Thymus (tissue), 11 donors: ENCODE data around the gene C1QBP. TPM values are rescaled to one million over a fixed set of nuclear protein-coding genes. Genes with fewer than 3 reads are reported as not detected.
A peak's percentile ranks its signal among the peaks of the same experiment; 100 is the strongest.
"Not testable (repeated sequence)": the region's sequence is repeated elsewhere in the genome, so short reads cannot be mapped to it uniquely, and the experiment has no call there.

Source experiments
- DNase-seq, 9 donors: peaks; one replicate each; pipeline ENCODE4 v3.0.0-alpha.2; 2013; ENCODE audit warnings: low spot score in 9 of 9, low read depth in 6 of 9, missing footprints in 1 of 9
- H3K27ac ChIP-seq, 2 donors: one replicate each; pipeline ENCODE4 v1.5.1; 2013; ENCODE audit warnings: control low read depth in 1 of 2, low read depth in 1 of 2, low read length in 1 of 2, mild to moderate bottlenecking in 1 of 2, moderate library complexity in 1 of 2
- H3K27me3 ChIP-seq, 2 donors: one replicate each; pipeline ENCODE4 v1.5.1; 2013; ENCODE audit warnings: low read length in 1 of 2; ENCODE audit not compliant: control insufficient read depth in 2 of 2, insufficient read depth in 1 of 2
- H3K36me3 ChIP-seq, 2 donors: one replicate each; pipeline ENCODE4 v1.5.1; 2013; ENCODE audit warnings: low read length in 1 of 2, mild to moderate bottlenecking in 1 of 2, moderate library complexity in 1 of 2; ENCODE audit not compliant: control insufficient read depth in 2 of 2, insufficient read depth in 2 of 2
- H3K4me1 ChIP-seq, 2 donors: one replicate each; pipeline ENCODE4 v1.5.1; 2013; ENCODE audit warnings: low read length in 2 of 2; ENCODE audit not compliant: control insufficient read depth in 2 of 2, insufficient read depth in 2 of 2
- H3K4me3 ChIP-seq, 2 donors: one replicate each; pipeline ENCODE4 v1.5.1; 2013; ENCODE audit warnings: low read length in 2 of 2, control low read depth in 1 of 2, mild to moderate bottlenecking in 1 of 2
- H3K9me3 ChIP-seq, 2 donors: one replicate each; pipeline ENCODE4 v1.5.1; 2013; ENCODE audit warnings: low read length in 1 of 2, mild to moderate bottlenecking in 1 of 2; ENCODE audit not compliant: control insufficient read depth in 2 of 2, insufficient read depth in 1 of 2
- WGBS: extraction: QIAGEN DNeasy Blood & Tissue Kit; methylation state at CpG from one replicate; pipeline ENCODE4 v1.1.7; 2013; 5-methylcytosine and 5-hydroxymethylcytosine counted together
- polyA plus RNA-seq: library from polyadenylated mRNA; stranded (reverse); fragments of 200-250 nt; gene quantifications from one replicate; pipeline ENCODE4 v1.2.3, GENCODE V29; 2013
- total RNA-seq: library from RNA; stranded (reverse); fragments of 120-200 nt; gene quantifications from one replicate; pipeline ENCODE4 v1.2.4, GENCODE V29; 2013
- donor health status: healthy.

C1QBP gene
- total and polyA plus RNA-seq, 2 donors = 95.1 to 246 TPM

DNA sequence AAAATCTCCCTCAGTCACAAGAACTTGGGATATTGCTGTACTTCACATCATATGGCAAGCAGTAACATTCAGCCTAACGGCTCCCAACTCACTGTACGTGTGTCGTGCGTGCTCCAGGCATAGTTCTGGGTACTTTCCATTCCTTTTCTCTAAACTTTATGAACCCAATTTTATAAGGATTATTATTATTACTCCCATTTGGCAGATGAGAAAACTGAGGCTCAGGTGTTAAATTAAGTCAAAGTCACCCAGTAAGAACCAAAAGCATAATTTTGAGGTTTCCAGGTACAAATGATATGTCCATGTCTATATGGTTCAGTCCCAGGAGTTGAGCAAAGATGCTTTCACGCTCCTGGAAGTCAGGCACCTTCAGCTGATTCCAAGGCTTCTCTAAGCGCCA lies 4.8 kb upstream of the C1QBP start:
- H3K27me3 ChIP-seq = no peaks in the 10 kb centered on the region
- no peaks in the 10 kb centered on the region for H3K9me3 ChIP-seq
- H3K36me3 ChIP-seq = peaks cover 37 to 41% of the 10 kb centered on the region in 2 donors
- peaks cover 0 to 4% of the 10 kb centered on the region in 2 donors for H3K4me1 ChIP-seq
- H3K4me3 ChIP-seq = no peak overlapping the region
- no peak overlapping the region for H3K27ac ChIP-seq
- no peak for DNase-seq
- 98% methylated on average over 6 of the region's 6 CpGs for WGBS

DNA sequence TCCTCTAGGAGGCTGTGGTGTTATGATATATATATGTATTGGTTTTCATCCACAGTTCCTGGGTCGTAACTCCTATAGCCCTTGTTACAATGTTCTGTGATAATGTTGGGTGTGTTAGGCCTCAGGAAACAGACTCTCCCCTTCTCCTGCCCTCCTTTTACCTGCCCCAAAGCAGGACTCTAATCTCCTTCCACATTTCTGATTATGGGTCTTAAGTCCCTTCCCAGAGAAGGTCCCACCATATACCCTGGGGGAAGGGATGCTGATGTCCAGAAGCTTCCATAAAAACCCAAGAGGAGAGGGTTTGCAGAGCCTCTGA lies 450 bp upstream of the C1QBP start:
- Histone ChIP-seq H3K27me3 (no peaks in the 10 kb centered on the region), H3K36me3 (peaks cover 17 to 40% of the 10 kb centered on the region in 2 donors), H3K4me1 (peaks cover 4 to 12% of the 10 kb centered on the region in 2 donors), H3K9me3 (no peaks in the 10 kb centered on the region), H3K27ac (peak overlapping the region; percentile 69 to 74), H3K4me3 (peak overlapping the region; percentile 66 to 80)
- DNase-seq = no peak
- whole genome bisulfite sequencing = 36% methylated on average over 1 of the region's 1 CpG

DNA sequence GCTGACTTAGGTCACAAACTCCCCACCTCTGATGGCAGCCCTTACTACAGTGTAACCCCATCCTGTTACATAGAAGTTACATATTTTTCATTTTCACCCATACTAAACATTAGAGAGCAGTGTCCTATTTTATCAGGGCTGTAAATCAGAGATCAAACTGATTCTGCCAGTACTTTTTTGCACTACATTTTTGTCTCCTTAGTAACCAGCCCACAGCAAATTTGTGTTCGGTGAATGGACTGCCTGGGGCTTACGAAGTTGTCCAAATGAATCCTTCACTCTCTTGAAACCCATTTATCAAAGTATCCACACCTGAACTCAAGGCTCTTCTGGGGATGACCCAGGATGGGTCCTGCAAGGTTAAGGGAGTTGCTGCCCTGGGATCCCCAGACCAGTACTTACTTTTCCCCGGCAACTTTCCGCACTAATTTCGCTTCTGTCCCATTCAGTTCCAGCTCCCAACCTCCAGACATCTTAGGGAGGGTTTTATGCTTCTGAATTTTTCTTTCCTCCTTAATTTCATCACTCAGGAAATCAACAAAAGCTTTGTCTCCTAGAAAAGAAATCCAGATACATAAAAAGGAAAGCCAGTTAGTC lies 1.1 kb downstream of the C1QBP start:
- H3K27me3 ChIP-seq = no peaks in the 10 kb centered on the region
- 88% methylated on average over 5 of the region's 5 CpGs for WGBS
- H3K27ac ChIP-seq = no peak overlapping the region
- peaks cover 4 to 12% of the 10 kb centered on the region in 2 donors for H3K4me1 ChIP-seq
- no peaks in the 10 kb centered on the region for H3K9me3 ChIP-seq
- no peak for DNase-seq
- H3K36me3 ChIP-seq = peaks cover 21 to 40% of the 10 kb centered on the region in 2 donors
- H3K4me3 ChIP-seq = peak overlapping the region; percentile 66 to 80

DNA sequence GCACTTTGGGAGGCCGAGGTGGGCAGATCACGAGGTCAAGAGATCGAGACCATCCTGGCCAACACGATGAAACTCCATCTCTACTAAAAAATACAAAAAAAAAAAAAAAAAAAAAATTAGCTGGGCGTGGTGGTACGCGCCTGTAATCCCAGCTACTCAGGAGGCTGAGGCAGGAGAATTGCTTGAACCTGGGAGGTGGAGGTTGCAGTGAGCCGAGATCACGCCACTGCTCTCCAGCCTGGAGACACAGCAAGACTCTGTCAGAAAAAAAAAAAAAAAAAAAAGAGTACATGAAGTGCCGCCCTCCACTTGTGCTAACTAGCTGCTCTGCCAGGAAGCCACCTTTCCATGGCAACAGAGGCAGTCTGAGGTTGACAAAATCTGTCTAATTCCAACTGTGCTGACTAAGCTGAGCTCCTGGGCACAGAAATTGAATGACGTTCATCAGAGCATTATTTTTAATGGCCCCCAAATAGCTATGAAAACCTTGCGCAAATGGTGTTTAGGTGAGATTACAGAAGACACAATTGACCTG lies 3.1 kb downstream of the C1QBP start:
- not testable (repeated sequence) for H3K4me3 ChIP-seq, H3K27ac ChIP-seq, H3K9me3 ChIP-seq, H3K27me3 ChIP-seq
- DNase-seq = peak in 1 of 9 donors; percentile 10
- Histone ChIP-seq H3K36me3 (peaks cover 40 to 52% of the 10 kb centered on the region in 2 donors), H3K4me1 (peaks cover 4 to 12% of the 10 kb centered on the region in 2 donors)
- WGBS = 92% methylated on average over 10 of the region's 12 CpGs

DNA sequence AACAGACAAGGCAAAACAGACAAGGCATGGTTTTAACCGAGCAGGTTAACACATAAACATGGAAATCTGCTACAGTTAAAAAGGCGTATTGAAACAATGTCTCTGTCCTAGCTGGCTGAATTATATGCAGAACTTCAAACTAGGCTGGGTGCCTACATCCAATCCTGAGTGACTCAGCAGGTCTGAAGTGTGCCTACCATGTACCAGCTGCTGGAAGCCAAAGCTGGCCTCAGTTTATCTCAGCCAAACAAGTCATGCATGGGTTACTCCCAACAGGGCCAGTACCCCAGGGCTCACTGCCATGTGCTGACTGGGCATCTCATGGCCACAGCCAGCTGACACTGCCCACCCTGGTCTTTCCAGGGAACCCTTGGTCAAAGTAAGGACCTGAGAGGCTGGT lies 4.0 kb downstream of the C1QBP start:
- H3K9me3 ChIP-seq = no peaks in the 10 kb centered on the region
- peaks cover 48 to 61% of the 10 kb centered on the region in 2 donors for H3K36me3 ChIP-seq
- H3K27ac ChIP-seq = no peak overlapping the region
- H3K27me3 ChIP-seq = no peaks in the 10 kb centered on the region
- DNase-seq = no peak
- H3K4me3 ChIP-seq = no peak overlapping the region
- WGBS = 98% methylated on average over 2 of the region's 2 CpGs
- peaks cover 4 to 12% of the 10 kb centered on the region in 2 donors for H3K4me1 ChIP-seq

DNA sequence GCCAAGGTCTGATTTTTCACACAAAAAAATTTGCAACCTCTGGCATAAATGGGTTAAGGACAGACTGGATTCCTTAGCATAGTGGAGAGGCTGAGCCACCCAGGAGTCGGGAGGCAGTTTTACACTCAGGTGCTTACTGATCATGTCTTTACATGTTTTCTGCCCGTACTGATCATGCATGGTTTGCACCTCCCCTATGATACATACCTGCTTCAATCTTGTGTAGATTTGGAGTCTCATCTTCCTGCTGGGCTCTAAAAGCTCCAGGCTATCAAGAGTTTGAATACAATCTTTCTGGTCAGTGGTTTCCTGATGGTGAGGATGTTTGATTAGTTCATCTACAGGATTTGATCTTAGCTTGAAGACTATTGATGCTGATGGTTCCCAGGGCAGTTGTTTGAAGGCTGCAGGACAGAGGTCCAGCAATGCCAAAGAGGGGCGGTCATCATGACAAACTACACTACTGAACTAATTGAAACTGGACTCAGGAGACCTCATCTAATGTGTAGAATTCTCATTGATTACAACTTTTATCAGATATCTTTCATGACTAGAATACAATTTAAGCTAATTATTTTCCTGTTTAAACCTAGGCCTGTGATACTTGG lies 6.9 kb downstream of the C1QBP start:
- Histone ChIP-seq H3K9me3 (no peaks in the 10 kb centered on the region), H3K27ac (no peak overlapping the region), H3K4me3 (no peak overlapping the region), H3K36me3 (peaks cover 69 to 87% of the 10 kb centered on the region in 2 donors), H3K27me3 (no peaks in the 10 kb centered on the region), H3K4me1 (no peaks in the 10 kb centered on the region)
- DNase-seq = no peak
- 98% methylated on average over 3 of the region's 3 CpGs for WGBS

DNA sequence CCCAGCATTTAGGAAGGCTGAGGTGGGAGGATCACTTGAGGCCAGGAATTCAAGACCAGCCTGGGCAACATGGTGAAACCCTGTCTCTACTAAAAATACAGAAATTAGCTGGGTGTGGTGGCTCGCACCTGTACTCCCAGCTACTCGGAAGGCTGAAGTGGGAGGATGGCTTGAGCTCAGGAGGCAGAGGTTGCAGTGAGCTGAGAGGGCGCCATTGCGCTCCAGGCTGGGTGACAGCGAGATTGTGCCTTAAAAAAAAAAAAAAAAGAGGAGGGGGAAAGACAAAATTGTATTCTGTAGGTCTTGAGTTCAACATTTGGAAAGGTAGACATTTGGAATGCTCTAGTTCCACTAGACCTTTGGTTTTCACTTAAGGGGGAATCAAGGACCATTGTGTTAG lies 7.7 kb downstream of the C1QBP start:
- not testable (repeated sequence) for H3K9me3 ChIP-seq, H3K27ac ChIP-seq, H3K4me3 ChIP-seq, H3K27me3 ChIP-seq, H3K4me1 ChIP-seq, DNase-seq
- peaks cover 76 to 87% of the 10 kb centered on the region in 2 donors for H3K36me3 ChIP-seq
- WGBS = 97% methylated on average over 5 of the region's 5 CpGs

DNA sequence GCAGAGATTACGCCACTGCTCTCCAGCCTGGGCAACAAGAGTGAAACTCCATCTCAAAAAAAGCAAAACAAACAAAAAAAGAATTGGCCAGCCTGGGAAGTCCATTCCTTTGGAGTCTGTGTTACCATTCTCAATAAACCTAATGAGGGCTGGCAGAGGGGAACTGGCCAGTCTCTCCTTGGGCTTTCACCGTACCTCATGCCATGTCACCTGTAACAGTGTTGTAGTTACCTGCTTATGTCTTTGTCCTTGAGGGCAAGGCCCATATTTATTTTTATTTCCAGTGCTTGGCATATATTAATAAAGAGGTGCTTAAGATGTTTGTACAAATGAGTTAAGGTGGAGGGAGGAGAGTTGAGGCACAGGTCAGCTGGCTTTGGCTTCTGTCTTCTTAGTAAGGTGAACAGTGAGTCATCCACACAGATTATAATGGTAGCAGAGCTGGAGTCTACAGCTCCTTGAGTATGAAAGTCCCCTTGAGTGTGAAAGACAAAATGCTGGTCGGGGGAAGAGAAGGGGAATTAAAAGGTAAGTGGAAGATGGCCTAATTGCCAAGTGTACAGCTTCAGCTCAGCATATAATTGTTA lies 8.4 kb downstream of the C1QBP start:
- H3K36me3 ChIP-seq = peaks cover 81 to 90% of the 10 kb centered on the region in 2 donors
- 99% methylated on average over 3 of the region's 3 CpGs for WGBS

DNA sequence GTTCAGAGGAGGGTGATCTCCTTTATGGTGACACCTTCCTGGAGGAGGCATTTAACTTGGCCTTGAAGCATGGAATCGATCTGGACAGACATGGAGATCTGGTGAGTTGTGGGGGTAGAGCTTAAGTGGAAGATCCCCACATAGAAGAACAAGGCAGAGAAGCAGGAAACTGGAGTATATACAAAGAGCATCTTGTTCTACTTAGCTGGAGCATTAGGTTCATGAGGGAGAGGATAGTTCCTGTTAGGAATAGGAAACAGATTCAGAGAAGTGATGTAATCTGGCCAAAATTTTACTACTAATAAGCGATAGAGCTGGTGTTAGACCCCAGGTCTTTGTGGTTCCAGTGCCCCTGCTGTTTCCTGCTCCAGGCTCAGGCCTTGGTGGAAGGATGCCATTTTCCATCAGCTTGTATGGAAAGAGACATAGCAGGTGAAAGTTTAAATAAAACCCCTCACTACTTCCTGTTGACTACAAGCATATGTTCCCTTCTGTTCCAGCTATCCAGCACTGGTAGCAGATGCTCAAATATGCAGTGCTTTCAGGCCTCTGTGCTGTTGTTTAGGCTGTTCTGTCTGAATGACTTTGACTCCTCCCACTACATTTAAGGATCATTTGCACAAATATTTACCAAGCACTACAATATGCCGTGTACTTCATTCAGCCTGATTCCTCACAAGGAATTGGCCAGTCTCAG lies 9.6 kb downstream of the C1QBP start:
- H3K9me3 ChIP-seq = no peaks in the 10 kb centered on the region
- no peaks in the 10 kb centered on the region for H3K4me1 ChIP-seq
- no peaks in the 10 kb centered on the region for H3K27me3 ChIP-seq
- H3K27ac ChIP-seq = no peak overlapping the region
- DNase-seq = no peak
- WGBS = 97% methylated on average over 3 of the region's 3 CpGs
- no peak overlapping the region for H3K4me3 ChIP-seq
- peaks cover 86 to 92% of the 10 kb centered on the region in 2 donors for H3K36me3 ChIP-seq

More for the DNA sequence above, 8.4 kb downstream of the C1QBP start:
- Histone ChIP-seq H3K9me3 (no peaks in the 10 kb centered on the region), H3K27me3 (no peaks in the 10 kb centered on the region), H3K27ac (no peak overlapping the region), H3K4me1 (no peaks in the 10 kb centered on the region), H3K4me3 (no peak overlapping the region)
- no peak for DNase-seq
